ENCODE measurements around the gene TRABD2A. TPM values are rescaled to one million over a fixed set of nuclear protein-coding genes. Genes with fewer than 3 reads are reported as not detected.

The TRABD2A gene
- total and polyA plus RNA-seq, 9 of the 15 experiments (the other 6 are each of a cell fraction or from before 2014, with no cell fraction given) = 0.07 to 0.45 (median 0.25) TPM

DNA sequence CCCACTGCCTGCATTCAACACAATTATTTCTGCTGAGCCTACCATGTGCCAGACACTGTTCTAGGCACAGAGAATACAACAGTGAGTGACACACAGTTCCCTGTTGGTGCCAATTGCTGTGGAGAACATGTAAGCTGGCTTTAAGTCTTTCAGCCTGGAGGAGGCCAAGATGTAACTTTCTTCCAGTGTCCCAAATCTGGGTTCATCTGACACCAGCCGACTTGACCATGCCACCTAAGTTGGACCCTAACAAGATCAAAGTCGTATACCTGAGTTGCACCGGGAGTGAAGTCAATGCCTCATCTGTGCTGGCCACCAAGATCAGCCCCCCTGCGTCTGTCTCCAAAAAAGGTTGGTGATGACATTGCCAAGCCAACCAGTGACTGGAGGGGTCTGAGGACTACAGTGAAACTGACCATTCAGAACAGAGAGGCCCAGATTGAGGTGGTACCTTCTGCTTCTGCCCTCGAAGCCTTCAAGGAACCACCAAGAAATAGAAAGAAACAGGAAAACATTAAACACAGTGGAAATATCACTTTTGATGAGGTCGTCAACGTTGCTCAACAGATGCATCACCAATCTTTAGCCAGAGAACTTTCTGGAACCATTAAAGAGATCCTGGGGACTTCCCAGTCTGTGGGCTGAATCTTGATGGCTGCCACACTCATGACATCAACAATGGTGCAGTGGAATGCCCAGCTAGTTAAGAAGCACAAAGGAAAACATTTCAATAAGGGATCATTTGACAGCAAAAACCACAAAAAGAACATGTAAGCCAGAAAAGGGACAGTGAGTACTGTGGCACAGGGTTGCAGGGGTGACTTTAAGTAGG lies 6.3 kb downstream of the TRABD2A start:
- H3K27me3 ChIP-seq (ENCODE audit: control insufficient read depth in 2 of 2, insufficient read depth in 2 of 2, low read length in 2 of 2) = peaks cover 34 to 38% of the 10 kb centered on the region in 2 experiments
- TF ChIP-seq, protein P1, sequence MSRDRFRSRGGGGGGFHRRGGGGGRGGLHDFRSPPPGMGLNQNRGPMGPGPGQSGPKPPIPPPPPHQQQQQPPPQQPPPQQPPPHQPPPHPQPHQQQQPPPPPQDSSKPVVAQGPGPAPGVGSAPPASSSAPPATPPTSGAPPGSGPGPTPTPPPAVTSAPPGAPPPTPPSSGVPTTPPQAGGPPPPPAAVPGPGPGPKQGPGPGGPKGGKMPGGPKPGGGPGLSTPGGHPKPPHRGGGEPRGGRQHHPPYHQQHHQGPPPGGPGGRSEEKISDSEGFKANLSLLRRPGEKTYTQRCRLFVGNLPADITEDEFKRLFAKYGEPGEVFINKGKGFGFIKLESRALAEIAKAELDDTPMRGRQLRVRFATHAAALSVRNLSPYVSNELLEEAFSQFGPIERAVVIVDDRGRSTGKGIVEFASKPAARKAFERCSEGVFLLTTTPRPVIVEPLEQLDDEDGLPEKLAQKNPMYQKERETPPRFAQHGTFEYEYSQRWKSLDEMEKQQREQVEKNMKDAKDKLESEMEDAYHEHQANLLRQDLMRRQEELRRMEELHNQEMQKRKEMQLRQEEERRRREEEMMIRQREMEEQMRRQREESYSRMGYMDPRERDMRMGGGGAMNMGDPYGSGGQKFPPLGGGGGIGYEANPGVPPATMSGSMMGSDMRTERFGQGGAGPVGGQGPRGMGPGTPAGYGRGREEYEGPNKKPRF (IDR thresholded peaks at IDR 0.05; ENCODE audit: low read depth, low read length) = no peak
- TF ChIP-seq SAFB (IDR thresholded peaks at IDR 0.05; ENCODE audit: borderline replicate concordance, low read depth, low read length) (no peak), HDAC2 (IDR thresholded peaks at IDR 0.05) (no peak), LARP7 (IDR thresholded peaks at IDR 0.05) (no peak), EWSR1 (IDR thresholded peaks at IDR 0.05; ENCODE audit: borderline replicate concordance, low read depth, partially characterized antibody) (no peak)
- TF ChIP-seq, protein P2, sequence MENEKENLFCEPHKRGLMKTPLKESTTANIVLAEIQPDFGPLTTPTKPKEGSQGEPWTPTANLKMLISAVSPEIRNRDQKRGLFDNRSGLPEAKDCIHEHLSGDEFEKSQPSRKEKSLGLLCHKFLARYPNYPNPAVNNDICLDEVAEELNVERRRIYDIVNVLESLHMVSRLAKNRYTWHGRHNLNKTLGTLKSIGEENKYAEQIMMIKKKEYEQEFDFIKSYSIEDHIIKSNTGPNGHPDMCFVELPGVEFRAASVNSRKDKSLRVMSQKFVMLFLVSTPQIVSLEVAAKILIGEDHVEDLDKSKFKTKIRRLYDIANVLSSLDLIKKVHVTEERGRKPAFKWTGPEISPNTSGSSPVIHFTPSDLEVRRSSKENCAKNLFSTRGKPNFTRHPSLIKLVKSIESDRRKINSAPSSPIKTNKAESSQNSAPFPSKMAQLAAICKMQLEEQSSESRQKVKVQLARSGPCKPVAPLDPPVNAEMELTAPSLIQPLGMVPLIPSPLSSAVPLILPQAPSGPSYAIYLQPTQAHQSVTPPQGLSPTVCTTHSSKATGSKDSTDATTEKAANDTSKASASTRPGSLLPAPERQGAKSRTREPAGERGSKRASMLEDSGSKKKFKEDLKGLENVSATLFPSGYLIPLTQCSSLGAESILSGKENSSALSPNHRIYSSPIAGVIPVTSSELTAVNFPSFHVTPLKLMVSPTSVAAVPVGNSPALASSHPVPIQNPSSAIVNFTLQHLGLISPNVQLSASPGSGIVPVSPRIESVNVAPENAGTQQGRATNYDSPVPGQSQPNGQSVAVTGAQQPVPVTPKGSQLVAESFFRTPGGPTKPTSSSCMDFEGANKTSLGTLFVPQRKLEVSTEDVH (IDR thresholded peaks at IDR 0.05; ENCODE audit: low read depth, partially characterized antibody) = no peak
- H3K9me1 ChIP-seq (ENCODE audit: control insufficient read depth, insufficient read depth, low read length) = peaks cover 4% of the 10 kb centered on the region
- no peak for DNase-seq (ENCODE audit: extremely low read depth in 1 of 4, low spot score in 3 of 4)
- H3K9me3 ChIP-seq (replicated peaks; ENCODE audit: control insufficient read depth, insufficient read depth, low read depth, low read length) = no peaks in the 10 kb centered on the region
- in situ Hi-C loops (cut with MboI) = no loop called here
- H3K27ac ChIP-seq (ENCODE audit: extremely low read depth, low read depth, low read length) = no peak overlapping the region
- no peak overlapping the region for H3K4me2 ChIP-seq (ENCODE audit: insufficient read depth, low read length)
- FAIRE-seq = no peak
- CTCF ChIA-PET (ENCODE audit: low intra/inter-chr PET ratio) = no interaction called here
- intact Hi-C loops (cut with micrococcal nuclease) = no loop called here
- H3K4me3 ChIP-seq = no peak overlapping the region
- POLR2A ChIA-PET = interaction anchor here (0.6 kb wide), 2 partner anchors 25 to 95 kb away, joined by 3 read pairs; no protein-coding TSS in a partner anchor
- no peak overlapping the region for H3K9ac ChIP-seq (ENCODE audit: insufficient read depth in 1 of 2, low read depth in 2 of 2, low read length in 2 of 2)
- 0% methylated on average over 7 of the region's 7 CpGs for WGBS (ENCODE audit: insufficient coverage, low coverage, missing lambda C conversion rate)
- H3K79me2 ChIP-seq (ENCODE audit: control insufficient read depth, insufficient read depth, low read length) = no peaks in the 10 kb centered on the region
- H2AFZ ChIP-seq (ENCODE audit: low read depth, low read length) = no peak overlapping the region
- H3K4me1 ChIP-seq (replicated peaks in 1 of 2; ENCODE audit: control insufficient read depth in 2 of 2, insufficient read depth in 2 of 2, low read length in 2 of 2) = peaks cover 0 to 2% of the 10 kb centered on the region in 2 experiments; a peak in 1 of 5 replicates
- no TSS peak for BruUV-seq (replicated peaks)
- H3K36me3 ChIP-seq (ENCODE audit: control insufficient read depth, insufficient read depth, low read length) = no peaks in the 10 kb centered on the region
- H4K20me1 ChIP-seq (replicated peaks; ENCODE audit: control insufficient read depth, insufficient read depth, low read length) = no peaks in the 10 kb centered on the region
- ATAC-seq = no peak
